ENCODE data around the gene SRPK3.

The SRPK3 gene

DNA sequence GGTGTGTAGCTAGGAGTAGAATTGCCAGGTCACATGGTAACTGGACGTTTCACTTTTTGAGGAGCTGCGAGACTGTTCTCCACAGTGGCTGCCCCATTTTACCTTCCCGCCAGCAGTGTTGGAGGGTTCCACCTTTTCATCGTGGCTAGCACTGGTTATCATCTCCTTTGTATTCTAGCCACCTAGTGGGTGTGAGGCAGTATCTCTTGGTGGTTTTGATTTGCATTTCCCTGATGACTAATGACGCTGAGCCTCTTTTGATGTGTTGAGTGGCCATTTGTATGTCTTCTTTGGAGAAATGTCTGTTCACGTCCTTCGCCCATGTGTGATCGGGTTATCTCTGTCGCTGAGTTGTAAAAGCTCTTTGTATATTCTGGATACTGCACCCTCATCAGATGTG lies 45.6 kb upstream of the SRPK3 start:
- TF ChIP-seq, protein P1, sequence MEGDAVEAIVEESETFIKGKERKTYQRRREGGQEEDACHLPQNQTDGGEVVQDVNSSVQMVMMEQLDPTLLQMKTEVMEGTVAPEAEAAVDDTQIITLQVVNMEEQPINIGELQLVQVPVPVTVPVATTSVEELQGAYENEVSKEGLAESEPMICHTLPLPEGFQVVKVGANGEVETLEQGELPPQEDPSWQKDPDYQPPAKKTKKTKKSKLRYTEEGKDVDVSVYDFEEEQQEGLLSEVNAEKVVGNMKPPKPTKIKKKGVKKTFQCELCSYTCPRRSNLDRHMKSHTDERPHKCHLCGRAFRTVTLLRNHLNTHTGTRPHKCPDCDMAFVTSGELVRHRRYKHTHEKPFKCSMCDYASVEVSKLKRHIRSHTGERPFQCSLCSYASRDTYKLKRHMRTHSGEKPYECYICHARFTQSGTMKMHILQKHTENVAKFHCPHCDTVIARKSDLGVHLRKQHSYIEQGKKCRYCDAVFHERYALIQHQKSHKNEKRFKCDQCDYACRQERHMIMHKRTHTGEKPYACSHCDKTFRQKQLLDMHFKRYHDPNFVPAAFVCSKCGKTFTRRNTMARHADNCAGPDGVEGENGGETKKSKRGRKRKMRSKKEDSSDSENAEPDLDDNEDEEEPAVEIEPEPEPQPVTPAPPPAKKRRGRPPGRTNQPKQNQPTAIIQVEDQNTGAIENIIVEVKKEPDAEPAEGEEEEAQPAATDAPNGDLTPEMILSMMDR (IDR thresholded peaks at IDR 0.05; ENCODE audit: borderline replicate concordance, insufficient read depth, low read depth, low read length) = no peak; the same call in 1 of the 2 replicates
- H3K4me3 ChIP-seq (ENCODE audit: low read depth, low read length) = no peak overlapping the region

DNA sequence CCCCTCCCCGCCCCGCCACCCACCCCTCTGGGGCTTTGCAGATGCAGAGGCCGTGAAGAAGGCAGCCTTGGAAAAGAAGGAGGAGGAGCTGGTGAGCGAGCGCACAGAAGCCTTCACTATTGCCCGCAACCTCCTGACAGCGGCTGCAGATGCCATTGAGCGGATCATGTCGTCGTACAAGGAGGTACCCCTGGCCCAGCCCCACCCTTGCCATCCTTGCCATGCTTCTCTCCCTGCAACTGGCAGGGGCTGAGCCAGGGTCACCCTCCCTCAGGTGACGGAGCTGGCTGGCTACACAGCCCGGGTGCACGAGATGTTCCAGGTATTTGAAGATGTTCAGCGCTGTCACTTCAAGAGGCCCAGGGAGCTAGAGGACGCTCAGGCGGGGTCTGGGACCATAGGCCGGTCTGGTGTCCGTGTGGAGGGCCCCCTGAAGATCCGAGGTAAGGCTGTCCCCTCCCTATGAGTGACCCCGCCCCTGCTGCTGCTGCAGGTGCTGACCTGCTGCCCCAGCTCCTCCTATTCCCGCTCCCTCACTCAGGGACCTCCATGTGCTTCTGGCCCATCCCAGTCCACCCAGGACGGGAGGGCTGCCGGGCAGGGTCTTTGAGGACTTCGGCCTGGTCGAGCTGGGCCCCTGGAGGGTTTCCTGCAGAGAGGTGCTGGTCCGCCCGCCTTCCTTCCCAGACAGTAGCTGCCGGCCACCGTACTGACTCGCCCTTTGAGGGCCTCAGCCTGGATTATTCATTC lies 44.6 kb upstream of the SRPK3 start:
- no peak overlapping the region for H3K4me3 ChIP-seq (ENCODE audit: low read depth, low read length)
- TF ChIP-seq, protein P1 (IDR thresholded peaks at IDR 0.05; ENCODE audit: borderline replicate concordance, insufficient read depth, low read depth, low read length) = no peak

GRCh38 chrX:153736871-153737441 lies 43.9 kb upstream of the SRPK3 start:
- TF ChIP-seq, protein P1 (IDR thresholded peaks at IDR 0.05; ENCODE audit: borderline replicate concordance, insufficient read depth, low read depth, low read length) = no peak
- H3K4me3 ChIP-seq (ENCODE audit: low read depth, low read length) = no peak overlapping the region

GRCh38 chrX:153738056-153738605 lies 42.7 kb upstream of the SRPK3 start:
- TF ChIP-seq, protein P1 (IDR thresholded peaks at IDR 0.05; ENCODE audit: borderline replicate concordance, insufficient read depth, low read depth, low read length) = no peak
- no peak overlapping the region for H3K4me3 ChIP-seq (ENCODE audit: low read depth, low read length)

DNA sequence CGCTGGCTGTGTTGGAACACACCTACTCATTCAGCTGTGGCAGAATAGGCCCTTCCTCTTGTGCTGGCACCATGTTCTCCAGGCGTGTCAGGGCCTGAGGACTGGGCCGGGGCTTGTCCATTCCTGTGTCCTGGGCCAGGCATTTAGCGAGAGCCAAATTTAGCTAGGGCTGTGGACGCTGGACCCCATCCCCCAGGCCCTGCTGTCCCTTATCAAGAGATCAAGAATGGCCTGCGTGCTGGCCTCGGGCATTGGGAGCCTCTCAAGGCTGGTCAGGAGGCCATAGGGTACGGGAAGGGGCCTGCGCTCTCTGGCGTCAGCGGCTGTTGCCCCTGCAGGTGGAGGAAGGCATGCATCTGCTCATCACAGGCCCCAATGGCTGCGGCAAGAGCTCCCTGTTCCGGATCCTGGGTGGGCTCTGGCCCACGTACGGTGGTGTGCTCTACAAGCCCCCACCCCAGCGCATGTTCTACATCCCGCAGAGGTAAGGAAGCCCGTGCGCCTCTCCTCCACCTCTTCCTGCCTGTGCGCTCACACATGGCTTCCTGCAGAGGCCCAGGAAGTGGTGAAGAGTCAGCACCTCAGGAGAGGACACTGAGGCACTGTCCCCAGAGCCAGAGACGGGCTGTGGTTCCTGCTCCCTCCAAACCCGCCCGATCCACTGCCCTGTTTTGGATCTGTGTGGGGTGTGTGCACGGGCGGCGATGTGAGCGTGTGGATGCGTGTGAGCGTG lies 40.9 kb upstream of the SRPK3 start:
- no peak overlapping the region for H3K4me3 ChIP-seq (ENCODE audit: low read depth, low read length)
- TF ChIP-seq, protein P1 (IDR thresholded peaks at IDR 0.05; ENCODE audit: borderline replicate concordance, insufficient read depth, low read depth, low read length) = no peak

DNA sequence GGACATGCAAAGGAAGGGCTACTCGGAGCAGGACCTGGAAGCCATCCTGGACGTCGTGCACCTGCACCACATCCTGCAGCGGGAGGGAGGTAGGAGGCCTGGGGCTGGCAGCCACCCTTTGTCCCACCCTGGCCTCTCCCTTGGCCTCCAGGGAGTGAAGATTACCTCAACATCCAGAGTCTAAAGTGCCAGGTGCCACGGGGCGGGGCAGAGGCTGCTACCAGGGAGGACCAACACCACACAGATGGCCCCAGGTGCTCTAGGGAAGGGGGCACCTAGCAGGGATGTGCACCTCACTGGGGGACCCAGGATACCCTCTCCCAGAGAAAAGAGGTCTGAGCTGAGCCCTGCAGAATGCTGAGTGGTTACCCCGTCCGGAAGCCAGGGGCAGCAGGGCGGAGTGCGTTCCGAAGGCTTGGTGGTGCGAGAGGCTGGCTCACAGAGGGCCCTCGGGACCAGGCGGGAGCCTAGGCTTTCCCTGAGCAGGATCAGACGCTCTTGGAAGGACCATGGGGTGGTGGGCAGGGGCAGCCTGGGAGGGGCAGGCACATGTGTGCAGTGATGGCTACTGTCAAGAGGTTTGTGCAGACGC lies 40.1 kb upstream of the SRPK3 start:
- H3K4me3 ChIP-seq (ENCODE audit: low read depth, low read length) = no peak overlapping the region
- TF ChIP-seq, protein P1 (IDR thresholded peaks at IDR 0.05; ENCODE audit: borderline replicate concordance, insufficient read depth, low read depth, low read length) = no peak

Measured in GM12875 (cell line).